HCT116 (cell line): ENCODE measurements around the gene LRRC31. TPM values are rescaled to one million over a fixed set of nuclear protein-coding genes. Genes with fewer than 3 reads are reported as not detected.

ENCODE experiments used
- ATAC-seq: fragments of 200-7000 bp; cut with Tn5 transposase; 2 replicates; pipeline ENCODE4 v1.9.1; 2020; ENCODE audit warnings: mild to moderate bottlenecking, moderate library complexity
- BruUV-seq: library from RNA; stranded (reverse); fragments of 400-500 nt; replicated peaks from 2 replicates; lab custom pipeline; 2021; lab: Mats Ljungman, UMichigan
- CTCF ChIA-PET: fragments of 300-600 bp; sonication (Branson Sonifier 250); formaldehyde crosslinking; loops from one replicate; lab custom pipeline; 2021; ENCODE audit warnings: antibody characterized with exemption; lab: Charles Lee
- POLR2A ChIA-PET: fragments of 300-600, 350-600 bp; sonication (Branson Sonifier 250); formaldehyde crosslinking; loops from one replicate; lab custom pipeline; 2021; ENCODE audit warnings: antibody characterized with exemption; lab: Charles Lee
- RAD21 ChIA-PET, 2 experiments: fragments of 300-600 bp; sonication (Branson Sonifier 250); formaldehyde crosslinking; loops; one replicate each; lab custom pipeline; 2023; ENCODE audit warnings: low total read pairs in 2 of 2; ENCODE audit not compliant: uncharacterized antibody in 2 of 2, unreplicated experiment in 2 of 2, low non-redundant PET in 1 of 2; lab: Charles Lee
- DNase-seq: peaks from one replicate; pipeline ENCODE4 v3.0.0-alpha.2; 2010; ENCODE audit warnings: low read depth, low spot score
- H2AFZ ChIP-seq: fragments of 200-600 bp; shearing (Covaris generic), sonication (generic); 2 replicates; pipeline ENCODE4 v1.6.1; 2017; ENCODE audit warnings: low read depth, mixed run types, mixed read lengths, antibody characterized with exemption, low read length; ENCODE audit not compliant: poor library complexity, severe bottlenecking
- H3K27ac ChIP-seq: 2 replicates; pipeline ENCODE4 v1.5.1; 2012; ENCODE audit warnings: low read depth, low read length
- H3K27me3 ChIP-seq: fragments of 200-600 bp; sonication (generic); 2 replicates; pipeline ENCODE4 v1.6.1; 2016; ENCODE audit warnings: mixed run types, low read length, mixed read lengths; ENCODE audit not compliant: insufficient read depth
- H3K36me3 ChIP-seq, 2 experiments: fragments of 200-500 bp in 1 of 2; fragments of 200-600 bp in 1 of 2; sonication (Bioruptor generic) in 1 of 2; sonication (generic) in 1 of 2; 2 replicates each; pipeline versions ENCODE4 v1.5.1 to v1.6.1; 2014 to 2016; ENCODE audit warnings: low read length in 2 of 2, inconsistent platforms in 1 of 2, mixed read lengths in 1 of 2, mixed run types in 1 of 2; ENCODE audit not compliant: insufficient read depth in 2 of 2, control insufficient read depth in 1 of 2
- H3K4me1 ChIP-seq, 2 experiments: fragments of 200-600 bp in 1 of 2; sonication (generic) in 1 of 2; 2 replicates each; pipeline versions ENCODE4 v1.5.1 to v1.6.1; 2012 to 2017; ENCODE audit warnings: low read length in 2 of 2, inconsistent platforms in 1 of 2, mild to moderate bottlenecking in 1 of 2, mixed read lengths in 1 of 2, mixed run types in 1 of 2, moderate library complexity in 1 of 2; ENCODE audit not compliant: insufficient read depth in 2 of 2, control insufficient read depth in 1 of 2
- H3K4me2 ChIP-seq: fragments of 200-600 bp; sonication (generic); 2 replicates; pipeline ENCODE4 v1.6.1; 2017; ENCODE audit warnings: mixed run types, low read length, mixed read lengths
- H3K4me3 ChIP-seq, 2 experiments: fragments of 200-600 bp in 1 of 2; sonication (generic) in 1 of 2; replicated peaks in 1 of 2; 2 replicates each; pipeline ENCODE4 v1.5.1; 2011 to 2016; ENCODE audit warnings: low read length in 2 of 2, control low read depth in 1 of 2, low read depth in 1 of 2, mild to moderate bottlenecking in 1 of 2, mixed read lengths in 1 of 2, mixed run types in 1 of 2
- H3K79me2 ChIP-seq: fragments of 200-600 bp; sonication (generic); 2 replicates; pipeline ENCODE4 v1.6.1; 2017; ENCODE audit warnings: mild to moderate bottlenecking, mixed run types, low read length, moderate library complexity, mixed read lengths; ENCODE audit not compliant: insufficient read depth
- H3K9ac ChIP-seq: fragments of 200-600 bp; sonication (generic); 2 replicates; pipeline ENCODE4 v1.6.1; 2016; ENCODE audit warnings: low read length, mixed read lengths
- H3K9me2 ChIP-seq: fragments of 200-600 bp; sonication (generic), shearing (Covaris generic); 2 replicates; pipeline ENCODE4 v1.6.1; 2017; ENCODE audit warnings: mixed run types, mild to moderate bottlenecking, moderate library complexity; ENCODE audit not compliant: insufficient read depth
- H3K9me3 ChIP-seq, 2 experiments: fragments of 200-500 bp in 1 of 2; fragments of 200-600 bp in 1 of 2; sonication (Bioruptor generic) in 1 of 2; sonication (generic) in 1 of 2; 2 replicates each; pipeline ENCODE4 v1.6.1; 2014 to 2017; ENCODE audit warnings: low read length in 2 of 2, mixed read lengths in 2 of 2, inconsistent platforms in 1 of 2, low read depth in 1 of 2, mild to moderate bottlenecking in 1 of 2, mixed run types in 1 of 2, moderate library complexity in 1 of 2; ENCODE audit not compliant: control insufficient read depth in 1 of 2, insufficient read depth in 1 of 2
- H4K20me1 ChIP-seq: fragments of 200-600 bp; sonication (generic), shearing (Covaris generic); 2 replicates; pipeline ENCODE4 v1.6.1; 2017; ENCODE audit warnings: mixed run types, mild to moderate bottlenecking, moderate library complexity; ENCODE audit not compliant: insufficient read depth
- CEBPB ChIP-seq: IDR thresholded peaks from 2 replicates; pipeline ENCODE4 v1.6.1; 2012; ENCODE audit warnings: low read depth
- EGR1 ChIP-seq: IDR thresholded peaks from 2 replicates; pipeline ENCODE4 v1.6.1; 2012; ENCODE audit warnings: low read depth
- ELF1 ChIP-seq: IDR thresholded peaks from 2 replicates; pipeline ENCODE4 v1.6.1; 2012; ENCODE audit warnings: low read depth, borderline replicate concordance
- EZH2 ChIP-seq: fragments of 200-600 bp; sonication (generic); IDR thresholded peaks from 2 replicates; pipeline ENCODE4 v1.6.1; 2017; ENCODE audit warnings: antibody characterized with exemption, mixed run types
- EZH2phosphoT487 ChIP-seq: fragments of 200-600 bp; IDR thresholded peaks from 2 replicates; pipeline ENCODE4 v1.6.1; 2018; ENCODE audit warnings: antibody characterized with exemption, borderline replicate concordance
- JUND ChIP-seq: IDR thresholded peaks from 2 replicates; pipeline ENCODE4 v1.6.1; 2012
- MAX ChIP-seq: IDR thresholded peaks from 2 replicates; pipeline ENCODE4 v1.6.1; 2012
- POLR2A ChIP-seq: IDR thresholded peaks from 2 replicates; pipeline ENCODE4 v1.7.0; 2011; ENCODE audit warnings: borderline replicate concordance; ENCODE audit not compliant: insufficient read depth, insufficient read length; ENCODE audit errors: extremely low read depth
- POLR2AphosphoS5 ChIP-seq: IDR thresholded peaks from 2 replicates; pipeline ENCODE4 v1.6.1; 2011; ENCODE audit warnings: mild to moderate bottlenecking, low read depth, low read length, moderate library complexity
- SIN3A ChIP-seq: IDR thresholded peaks from 2 replicates; pipeline ENCODE4 v1.6.1; 2012; ENCODE audit warnings: low read depth
- SP1 ChIP-seq: IDR thresholded peaks from 2 replicates; pipeline ENCODE4 v1.6.1; 2012; ENCODE audit warnings: low read depth
- SRF ChIP-seq: IDR thresholded peaks from 2 replicates; pipeline ENCODE4 v1.6.1; 2012; ENCODE audit warnings: low read depth
- TCF7L2 ChIP-seq: IDR thresholded peaks from 2 replicates; pipeline ENCODE4 v1.7.0; 2011; ENCODE audit warnings: borderline replicate concordance, inconsistent platforms; ENCODE audit not compliant: insufficient read depth, insufficient read length; ENCODE audit errors: extremely low read depth
- ZBTB33 ChIP-seq: IDR thresholded peaks from 2 replicates; pipeline ENCODE4 v1.6.1; 2011; ENCODE audit warnings: mild to moderate bottlenecking, low read length, moderate library complexity; ENCODE audit not compliant: insufficient replicate concordance; ENCODE audit errors: extremely low read depth
- ZFX ChIP-seq: fragments of 450-650 bp; IDR thresholded peaks from 2 replicates; pipeline ENCODE4 v1.6.1; 2017
- ZNF274 ChIP-seq: fragments of 200-500 bp; sonication (Bioruptor generic); IDR thresholded peaks from 2 replicates; pipeline ENCODE4 v1.6.1; 2014; ENCODE audit warnings: mild to moderate bottlenecking, low read depth, low read length, inconsistent platforms
- intact Hi-C: fragments of 100-400 bp; cut with micrococcal nuclease; formaldehyde crosslinking; loops from 2 replicates; pipeline ENCODE4 v1.10.0; 2022
- total RNA-seq: library from RNA; stranded (reverse); gene quantifications from one replicate; pipeline ENCODE4 v1.2.1, GENCODE V29; 2021; ENCODE audit not compliant: unreplicated experiment
- TF ChIP-seq, protein P1 (sequence below): IDR thresholded peaks from 2 replicates; pipeline ENCODE4 v1.6.1; 2012; ENCODE audit warnings: low read depth
- TF ChIP-seq, protein P2 (sequence below), 3 experiments: fragments of 200-600 bp in 1 of 3; sonication (generic) in 1 of 3; IDR thresholded peaks in 2 of 3; conservative IDR thresholded peaks in 1 of 3; 2 replicates each; pipeline ENCODE4 v1.5.1; 2012 to 2017; ENCODE audit warnings: low read depth in 2 of 3, low read length in 2 of 3, antibody characterized with exemption in 1 of 3, borderline replicate concordance in 1 of 3, control low read depth in 1 of 3, mild to moderate bottlenecking in 1 of 3, mixed read lengths in 1 of 3, mixed run types in 1 of 3, moderate library complexity in 1 of 3; ENCODE audit not compliant: insufficient read depth in 1 of 3

The LRRC31 gene
- total RNA-seq, 1 experiment from 2014 or later: not detected

- H4K20me1 ChIP-seq: no peaks in the 10 kb centered on the region
- no peak overlapping the region for H3K27ac ChIP-seq
- H3K9ac ChIP-seq: no peak overlapping the region
- no peak overlapping the region for H3K4me2 ChIP-seq
- CTCF ChIA-PET: no interaction called here
- no peaks in the 10 kb centered on the region for H3K9me2 ChIP-seq
- intact Hi-C loops: no loop called here
- H3K9me3 ChIP-seq: no peaks in the 10 kb centered on the region
- TF ChIP-seq SP1: no peak
- TF ChIP-seq SIN3A: no peak
- TF ChIP-seq CEBPB: no peak
- no peak for TF ChIP-seq TCF7L2
- TF ChIP-seq JUND: no peak
- TF ChIP-seq POLR2A: no peak
- TF ChIP-seq POLR2AphosphoS5: no peak
- TF ChIP-seq, protein P1, sequence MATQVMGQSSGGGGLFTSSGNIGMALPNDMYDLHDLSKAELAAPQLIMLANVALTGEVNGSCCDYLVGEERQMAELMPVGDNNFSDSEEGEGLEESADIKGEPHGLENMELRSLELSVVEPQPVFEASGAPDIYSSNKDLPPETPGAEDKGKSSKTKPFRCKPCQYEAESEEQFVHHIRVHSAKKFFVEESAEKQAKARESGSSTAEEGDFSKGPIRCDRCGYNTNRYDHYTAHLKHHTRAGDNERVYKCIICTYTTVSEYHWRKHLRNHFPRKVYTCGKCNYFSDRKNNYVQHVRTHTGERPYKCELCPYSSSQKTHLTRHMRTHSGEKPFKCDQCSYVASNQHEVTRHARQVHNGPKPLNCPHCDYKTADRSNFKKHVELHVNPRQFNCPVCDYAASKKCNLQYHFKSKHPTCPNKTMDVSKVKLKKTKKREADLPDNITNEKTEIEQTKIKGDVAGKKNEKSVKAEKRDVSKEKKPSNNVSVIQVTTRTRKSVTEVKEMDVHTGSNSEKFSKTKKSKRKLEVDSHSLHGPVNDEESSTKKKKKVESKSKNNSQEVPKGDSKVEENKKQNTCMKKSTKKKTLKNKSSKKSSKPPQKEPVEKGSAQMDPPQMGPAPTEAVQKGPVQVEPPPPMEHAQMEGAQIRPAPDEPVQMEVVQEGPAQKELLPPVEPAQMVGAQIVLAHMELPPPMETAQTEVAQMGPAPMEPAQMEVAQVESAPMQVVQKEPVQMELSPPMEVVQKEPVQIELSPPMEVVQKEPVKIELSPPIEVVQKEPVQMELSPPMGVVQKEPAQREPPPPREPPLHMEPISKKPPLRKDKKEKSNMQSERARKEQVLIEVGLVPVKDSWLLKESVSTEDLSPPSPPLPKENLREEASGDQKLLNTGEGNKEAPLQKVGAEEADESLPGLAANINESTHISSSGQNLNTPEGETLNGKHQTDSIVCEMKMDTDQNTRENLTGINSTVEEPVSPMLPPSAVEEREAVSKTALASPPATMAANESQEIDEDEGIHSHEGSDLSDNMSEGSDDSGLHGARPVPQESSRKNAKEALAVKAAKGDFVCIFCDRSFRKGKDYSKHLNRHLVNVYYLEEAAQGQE: no peak
- TF ChIP-seq ZBTB33: no peak
- TF ChIP-seq EZH2phosphoT487: no peak
- no peak for TF ChIP-seq MAX
- TF ChIP-seq EGR1: no peak
- TF ChIP-seq, protein P2, sequence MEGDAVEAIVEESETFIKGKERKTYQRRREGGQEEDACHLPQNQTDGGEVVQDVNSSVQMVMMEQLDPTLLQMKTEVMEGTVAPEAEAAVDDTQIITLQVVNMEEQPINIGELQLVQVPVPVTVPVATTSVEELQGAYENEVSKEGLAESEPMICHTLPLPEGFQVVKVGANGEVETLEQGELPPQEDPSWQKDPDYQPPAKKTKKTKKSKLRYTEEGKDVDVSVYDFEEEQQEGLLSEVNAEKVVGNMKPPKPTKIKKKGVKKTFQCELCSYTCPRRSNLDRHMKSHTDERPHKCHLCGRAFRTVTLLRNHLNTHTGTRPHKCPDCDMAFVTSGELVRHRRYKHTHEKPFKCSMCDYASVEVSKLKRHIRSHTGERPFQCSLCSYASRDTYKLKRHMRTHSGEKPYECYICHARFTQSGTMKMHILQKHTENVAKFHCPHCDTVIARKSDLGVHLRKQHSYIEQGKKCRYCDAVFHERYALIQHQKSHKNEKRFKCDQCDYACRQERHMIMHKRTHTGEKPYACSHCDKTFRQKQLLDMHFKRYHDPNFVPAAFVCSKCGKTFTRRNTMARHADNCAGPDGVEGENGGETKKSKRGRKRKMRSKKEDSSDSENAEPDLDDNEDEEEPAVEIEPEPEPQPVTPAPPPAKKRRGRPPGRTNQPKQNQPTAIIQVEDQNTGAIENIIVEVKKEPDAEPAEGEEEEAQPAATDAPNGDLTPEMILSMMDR (IDR thresholded peaks at IDR 0.05 in 2 of 3, conservative IDR thresholded peaks at IDR 0.05 in 1 of 3; ENCODE audit: borderline replicate concordance in 1 of 3, insufficient read depth in 1 of 3, low read depth in 2 of 3, low read length in 2 of 3): no peak
- no peak for TF ChIP-seq SRF
- no peak for TF ChIP-seq ZNF274
- TF ChIP-seq EZH2: no peak
- TF ChIP-seq ELF1: no peak
- TF ChIP-seq ZFX: no peak
- TF ChIP-seq, all 23 proteins: peak for 0
- no peaks in the 10 kb centered on the region for H3K79me2 ChIP-seq
- peak; percentile 14; the same call in 1 of the 2 replicates for ATAC-seq
- no peak overlapping the region for H3K4me3 ChIP-seq
- H3K4me1 ChIP-seq: no peaks in the 10 kb centered on the region
- H2AFZ ChIP-seq: no peak overlapping the region
- H3K36me3 ChIP-seq: no peaks in the 10 kb centered on the region
- ChIA-PET RAD21 (no interaction called here), POLR2A (no interaction called here)
- BruUV-seq: no TSS peak
- DNase-seq: no peak
- H3K27me3 ChIP-seq: no peaks in the 10 kb centered on the region
Observed at GRCh38 chr3:169813278-169813677, 56.5 kb downstream of the LRRC31 start.
